ENCODE measurements around the gene MAEA. TPM values are rescaled to one million over a fixed set of nuclear protein-coding genes. Genes with fewer than 3 reads are reported as not detected.

Gene MAEA
- polyA plus RNA-seq, 3 donors, result 34.3 to 83.5 (median 37.7) TPM

GRCh38 chr4:1240721-1241465 is 48.8 kb upstream of the MAEA start:
- DNase-seq, result no peak
- H3K9ac ChIP-seq (ENCODE audit: insufficient read depth, low read length, poor library complexity, severe bottlenecking), result no peak overlapping the region
- no peaks in the 10 kb centered on the region for H3K27me3 ChIP-seq (ENCODE audit: control insufficient read depth in 2 of 2, insufficient read depth in 2 of 2, low read length in 2 of 2)
- H3K4me1 Mint-ChIP-seq, result peaks cover 25% of the 10 kb centered on the region
- H3K4me3 ChIP-seq (replicated peaks in 1 of 3; ENCODE audit: low read depth in 2 of 3, low read length in 3 of 3), result no peak overlapping the region
- peaks cover 0 to 4% (median 0%) of the 10 kb centered on the region in 3 donors for H3K27me3 Mint-ChIP-seq (ENCODE audit: low read depth in 3 of 3)
- H3K27ac ChIP-seq (ENCODE audit: low read depth in 1 of 2, low read length in 2 of 2), result no peak overlapping the region
- H3K27ac Mint-ChIP-seq, result no peak overlapping the region
- TF ChIP-seq CTCF (IDR thresholded peaks at IDR 0.05), result no peak
- peaks cover 4 to 9% of the 10 kb centered on the region in 2 donors for H3K4me1 ChIP-seq (ENCODE audit: control insufficient read depth in 1 of 2, insufficient read depth in 2 of 2, low read length in 2 of 2)
- no peak overlapping the region for H3K4me2 ChIP-seq (replicated peaks; ENCODE audit: extremely low read depth, low read length, poor library complexity, severe bottlenecking)
- H3K79me2 ChIP-seq (ENCODE audit: insufficient read depth, low read length), result peaks cover 77% of the 10 kb centered on the region
- H2AFZ ChIP-seq (ENCODE audit: insufficient read depth, low read depth, low read length, poor library complexity, severe bottlenecking), result no peak overlapping the region
- peaks cover 97% of the 10 kb centered on the region for H4K20me1 ChIP-seq (ENCODE audit: insufficient read depth, low read length)
- H3K9me3 ChIP-seq (replicated peaks in 1 of 2; ENCODE audit: control insufficient read depth in 1 of 2, insufficient read depth in 1 of 2, low read length in 2 of 2), result no peaks in the 10 kb centered on the region
- 92% methylated on average over 37 of the region's 37 CpGs for WGBS (ENCODE audit: insufficient coverage)
- intact Hi-C loops (cut with micrococcal nuclease), result no loop called here
- peaks cover 51 to 63% of the 10 kb centered on the region in 2 donors for H3K36me3 ChIP-seq (replicated peaks in 1 of 2; ENCODE audit: control insufficient read depth in 1 of 2, insufficient read depth in 2 of 2, low read length in 2 of 2)
- H3K9me3 Mint-ChIP-seq, result no peaks in the 10 kb centered on the region
- no peak overlapping the region for H3K4me3 Mint-ChIP-seq
- H3K36me3 Mint-ChIP-seq, result peaks cover 27 to 55% of the 10 kb centered on the region in 2 donors

GRCh38 chr4:1241466-1241935 is 48.2 kb upstream of the MAEA start:
- Mint-ChIP-seq H3K9me3 (no peaks in the 10 kb centered on the region), H3K36me3 (peaks cover 26 to 50% of the 10 kb centered on the region in 2 donors), H3K27ac (no peak overlapping the region), H3K27me3 (ENCODE audit: low read depth in 3 of 3) (peaks cover 0 to 4% (median 0%) of the 10 kb centered on the region in 3 donors), H3K4me3 (no peak overlapping the region), H3K4me1 (peaks cover 31% of the 10 kb centered on the region)
- Histone ChIP-seq H3K9ac (ENCODE audit: insufficient read depth, low read length, poor library complexity, severe bottlenecking) (no peak overlapping the region), H3K4me2 (replicated peaks; ENCODE audit: extremely low read depth, low read length, poor library complexity, severe bottlenecking) (no peak overlapping the region), H3K36me3 (replicated peaks in 1 of 2; ENCODE audit: control insufficient read depth in 1 of 2, insufficient read depth in 2 of 2, low read length in 2 of 2) (peaks cover 46 to 57% of the 10 kb centered on the region in 2 donors), H2AFZ (ENCODE audit: insufficient read depth, low read depth, low read length, poor library complexity, severe bottlenecking) (no peak overlapping the region), H3K27me3 (ENCODE audit: control insufficient read depth in 2 of 2, insufficient read depth in 2 of 2, low read length in 2 of 2) (no peaks in the 10 kb centered on the region), H4K20me1 (ENCODE audit: insufficient read depth, low read length) (peaks cover 98% of the 10 kb centered on the region), H3K4me1 (ENCODE audit: control insufficient read depth in 1 of 2, insufficient read depth in 2 of 2, low read length in 2 of 2) (peaks cover 10 to 15% of the 10 kb centered on the region in 2 donors), H3K4me3 (replicated peaks in 1 of 3; ENCODE audit: low read depth in 2 of 3, low read length in 3 of 3) (no peak overlapping the region), H3K27ac (ENCODE audit: low read depth in 1 of 2, low read length in 2 of 2) (no peak overlapping the region), H3K79me2 (ENCODE audit: insufficient read depth, low read length) (peaks cover 83% of the 10 kb centered on the region), H3K9me3 (replicated peaks in 1 of 2; ENCODE audit: control insufficient read depth in 1 of 2, insufficient read depth in 1 of 2, low read length in 2 of 2) (no peaks in the 10 kb centered on the region)
- intact Hi-C loops (cut with micrococcal nuclease), result no loop called here
- WGBS (ENCODE audit: insufficient coverage), result 97% methylated on average over 20 of the region's 21 CpGs
- DNase-seq, result no peak
- no peak for TF ChIP-seq CTCF (IDR thresholded peaks at IDR 0.05)
